ENCODE data around the gene EXOC3L4.

DNA sequence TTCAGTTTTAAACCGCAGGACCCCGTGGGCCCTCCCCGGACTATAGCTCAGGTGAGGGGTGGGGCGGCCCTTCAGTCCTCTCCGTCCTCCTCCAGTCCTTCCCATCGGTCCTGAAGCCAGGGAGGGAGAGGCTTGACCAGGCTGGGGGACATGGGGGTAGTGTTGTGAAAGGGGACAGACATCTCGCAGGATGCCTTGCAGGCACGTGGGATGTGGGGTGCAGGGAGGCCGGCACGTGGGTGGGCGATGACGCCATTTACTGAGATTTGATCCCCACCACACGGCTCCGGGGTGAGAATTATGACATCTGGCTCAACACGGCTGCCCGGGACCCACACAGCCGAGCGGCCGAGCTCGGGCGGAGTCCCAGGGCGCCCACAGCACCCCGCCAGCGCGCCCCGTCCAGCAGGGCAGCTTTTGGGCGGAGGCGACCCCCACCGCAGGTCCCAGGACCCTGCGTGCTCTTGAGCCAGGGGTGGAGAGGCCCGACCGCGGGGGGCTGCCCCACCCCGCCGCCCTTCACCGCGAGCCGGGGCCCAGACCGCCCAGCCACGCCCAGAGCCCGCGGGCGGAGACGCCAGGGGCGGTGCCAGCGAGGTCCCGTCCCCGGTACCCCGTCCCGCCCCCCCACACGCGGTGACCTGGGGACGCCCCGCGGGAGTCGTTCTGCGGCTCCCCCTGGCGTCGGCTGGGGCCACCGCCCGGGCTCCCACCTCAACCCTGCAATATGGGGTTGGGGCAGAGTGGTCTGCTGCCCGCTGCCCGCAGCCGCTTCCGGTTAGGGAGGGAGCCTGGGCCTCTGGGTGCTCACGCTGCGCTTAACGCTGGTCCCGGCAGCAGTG lies 3.3 kb upstream of the EXOC3L4 start:
- TF ChIP-seq CTCF (conservative IDR thresholded peaks at IDR 0.05; ENCODE audit: low read length) = peak; percentile 69
- TF ChIP-seq EZH2phosphoT487 (IDR thresholded peaks at IDR 0.05; ENCODE audit: borderline replicate concordance, low read depth, low read length) = no peak

All from OCI-LY7 (cell line).